ENCODE results near the gene TMEM219. TPM values are rescaled to one million over a fixed set of nuclear protein-coding genes. Genes with fewer than 3 reads are reported as not detected.
A peak's percentile ranks its signal among the peaks of the same experiment; 100 is the strongest.

The TMEM219 gene
- total RNA-seq, 1 experiment from 2014 or later, result 92.1 TPM

DNA sequence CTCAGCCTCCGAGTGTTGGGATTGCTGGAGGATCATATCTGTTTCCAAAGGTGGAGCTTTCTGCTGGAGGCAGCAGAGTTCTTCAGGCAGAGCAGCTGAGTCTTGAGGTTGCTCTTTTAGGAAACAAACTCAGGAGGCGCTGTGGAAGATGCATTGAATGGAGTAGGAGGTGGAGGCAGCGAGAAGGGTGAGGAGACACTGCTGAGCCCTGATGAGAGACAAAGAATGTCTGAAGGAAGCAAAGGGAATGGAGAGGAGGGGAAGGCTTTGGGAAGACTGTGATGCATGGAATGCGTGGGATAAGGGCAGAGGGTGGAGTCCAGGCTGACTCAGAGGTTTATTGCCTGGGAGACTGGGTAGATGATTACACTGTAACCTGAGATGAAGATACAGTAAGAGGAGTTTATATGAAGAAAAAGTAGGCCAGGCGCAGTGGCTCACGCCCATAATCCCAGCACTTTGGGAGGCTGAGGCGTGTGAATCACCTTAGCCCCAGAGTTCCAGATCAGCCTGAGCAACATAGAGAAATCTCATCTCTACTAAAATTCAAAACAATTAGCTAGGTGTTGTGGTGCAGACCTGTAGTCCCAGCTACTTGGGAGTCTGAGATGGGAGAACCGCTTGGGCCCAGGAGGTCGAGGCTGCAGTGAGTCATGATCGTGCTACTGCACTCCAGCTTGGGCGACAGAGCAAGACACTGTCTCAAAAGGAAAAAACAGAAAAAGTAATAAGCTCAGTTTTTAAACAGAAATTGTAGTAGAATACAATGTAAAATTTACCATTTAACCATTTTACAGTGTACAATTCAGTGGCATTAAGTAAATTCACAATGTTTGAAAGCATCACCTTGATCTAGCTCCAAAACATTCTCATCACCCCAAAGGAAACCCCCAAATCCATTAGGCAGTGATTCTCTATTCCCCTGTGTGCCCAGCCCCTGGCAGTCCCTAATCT is 17.8 kb upstream of the TMEM219 start:
- TF ChIP-seq, protein P1, sequence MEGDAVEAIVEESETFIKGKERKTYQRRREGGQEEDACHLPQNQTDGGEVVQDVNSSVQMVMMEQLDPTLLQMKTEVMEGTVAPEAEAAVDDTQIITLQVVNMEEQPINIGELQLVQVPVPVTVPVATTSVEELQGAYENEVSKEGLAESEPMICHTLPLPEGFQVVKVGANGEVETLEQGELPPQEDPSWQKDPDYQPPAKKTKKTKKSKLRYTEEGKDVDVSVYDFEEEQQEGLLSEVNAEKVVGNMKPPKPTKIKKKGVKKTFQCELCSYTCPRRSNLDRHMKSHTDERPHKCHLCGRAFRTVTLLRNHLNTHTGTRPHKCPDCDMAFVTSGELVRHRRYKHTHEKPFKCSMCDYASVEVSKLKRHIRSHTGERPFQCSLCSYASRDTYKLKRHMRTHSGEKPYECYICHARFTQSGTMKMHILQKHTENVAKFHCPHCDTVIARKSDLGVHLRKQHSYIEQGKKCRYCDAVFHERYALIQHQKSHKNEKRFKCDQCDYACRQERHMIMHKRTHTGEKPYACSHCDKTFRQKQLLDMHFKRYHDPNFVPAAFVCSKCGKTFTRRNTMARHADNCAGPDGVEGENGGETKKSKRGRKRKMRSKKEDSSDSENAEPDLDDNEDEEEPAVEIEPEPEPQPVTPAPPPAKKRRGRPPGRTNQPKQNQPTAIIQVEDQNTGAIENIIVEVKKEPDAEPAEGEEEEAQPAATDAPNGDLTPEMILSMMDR (IDR thresholded peaks at IDR 0.05; ENCODE audit: unreplicated experiment), result peak; percentile 33
- Mint-ChIP-seq H3K27me3 (ENCODE audit: unreplicated experiment) (no peaks in the 10 kb centered on the region), H3K36me3 (ENCODE audit: insufficient read depth, unreplicated experiment) (no peaks in the 10 kb centered on the region), H3K9me3 (ENCODE audit: low read depth, unreplicated experiment) (no peaks in the 10 kb centered on the region), H3K27ac (ENCODE audit: unreplicated experiment) (peak overlapping the region; percentile 69), H3K4me1 (ENCODE audit: low read depth, unreplicated experiment) (peaks cover 30% of the 10 kb centered on the region), H3K4me3 (ENCODE audit: low read depth, unreplicated experiment) (peak overlapping the region; percentile 38)
- CTCF ChIA-PET, result interaction anchor here (0.8 to 4.1 kb wide), 10 partner anchors 18 to 136 kb away, joined by 3 to 19 read pairs (median 6); partner anchors contain the start of genes HIRIP3, KCTD13, SEZ6L2 and TAOK2
- BruUV-seq (replicated peaks), result no TSS peak
- DNase-seq, result peak; percentile 82
- intact Hi-C loops (cut with micrococcal nuclease; ENCODE audit: unreplicated experiment), result no loop called here

DNA sequence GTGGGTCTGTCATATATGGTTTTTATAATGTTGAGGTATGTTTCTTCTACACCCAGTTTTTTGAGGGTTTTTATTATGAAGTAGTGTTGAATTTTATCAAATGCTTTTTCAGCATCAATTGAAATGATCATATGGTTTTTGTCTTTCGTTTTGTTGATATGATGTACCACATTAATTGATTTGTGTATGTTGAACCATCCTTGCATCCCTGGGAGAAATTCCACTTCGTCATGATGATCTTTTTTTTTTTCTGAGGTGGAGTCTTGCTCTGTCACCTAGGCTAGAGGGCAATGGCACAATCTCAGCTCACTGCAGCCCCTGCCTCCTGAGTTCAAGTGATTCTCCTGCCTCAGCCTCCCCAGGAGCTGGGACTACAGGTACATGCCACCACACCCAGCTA is 14.0 kb upstream of the TMEM219 start:
- intact Hi-C loops (cut with micrococcal nuclease; ENCODE audit: unreplicated experiment), result no loop called here
- BruUV-seq (replicated peaks), result no TSS peak
- no peak overlapping the region for H3K27ac Mint-ChIP-seq (ENCODE audit: unreplicated experiment)
- TF ChIP-seq, protein P1 (IDR thresholded peaks at IDR 0.05; ENCODE audit: unreplicated experiment), result no peak
- H3K4me1 Mint-ChIP-seq (ENCODE audit: low read depth, unreplicated experiment), result peaks cover 19% of the 10 kb centered on the region
- no peaks in the 10 kb centered on the region for H3K9me3 Mint-ChIP-seq (ENCODE audit: low read depth, unreplicated experiment)
- CTCF ChIA-PET, result interaction anchor here (0.7 to 1.1 kb wide), 2 partner anchors 14 to 24 kb away, joined by 3 read pairs; partner anchors contain the start of gene TMEM219
- H3K27me3 Mint-ChIP-seq (ENCODE audit: unreplicated experiment), result no peaks in the 10 kb centered on the region
- DNase-seq, result no peak
- no peaks in the 10 kb centered on the region for H3K36me3 Mint-ChIP-seq (ENCODE audit: insufficient read depth, unreplicated experiment)
- no peak overlapping the region for H3K4me3 Mint-ChIP-seq (ENCODE audit: low read depth, unreplicated experiment)

DNA sequence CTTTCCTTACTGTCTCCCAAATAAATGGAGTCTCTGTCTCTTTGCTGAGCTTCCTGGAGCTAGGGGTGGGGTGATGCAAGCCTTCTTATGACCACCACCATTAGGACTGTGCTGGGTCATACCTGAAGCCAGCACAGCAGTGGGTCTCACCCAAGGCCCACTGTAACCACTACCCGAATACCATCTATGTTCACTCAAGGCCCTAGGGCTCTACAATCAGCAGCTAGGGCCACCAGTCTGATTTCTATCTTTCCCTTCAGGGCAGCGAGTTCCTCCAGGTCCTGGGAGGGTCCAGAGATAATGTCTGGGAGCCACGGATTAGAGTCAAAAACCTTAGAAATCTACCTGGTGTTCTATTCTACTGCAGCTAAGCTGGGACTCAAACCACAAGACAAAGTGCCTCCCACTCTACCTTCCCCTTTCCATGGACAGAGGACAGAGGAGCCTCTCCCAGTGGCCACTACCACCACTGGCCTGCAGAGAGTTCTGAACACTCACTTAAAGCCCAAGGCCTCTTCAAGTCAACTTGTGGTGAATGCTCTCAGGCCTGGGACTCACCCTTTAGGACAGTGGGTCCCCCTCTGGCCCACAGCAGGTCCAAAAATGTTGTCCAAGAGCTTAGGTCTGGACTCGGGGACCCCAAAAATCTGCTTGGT is 10.9 kb upstream of the TMEM219 start:
- CTCF ChIA-PET, result interaction anchor here (0.8 kb wide), 1 partner anchor 11 kb away, joined by 3 read pairs; the partner anchor contains the start of gene TMEM219
- Mint-ChIP-seq H3K9me3 (ENCODE audit: low read depth, unreplicated experiment) (no peaks in the 10 kb centered on the region), H3K36me3 (ENCODE audit: insufficient read depth, unreplicated experiment) (no peaks in the 10 kb centered on the region), H3K4me1 (ENCODE audit: low read depth, unreplicated experiment) (no peaks in the 10 kb centered on the region), H3K27me3 (ENCODE audit: unreplicated experiment) (no peaks in the 10 kb centered on the region), H3K27ac (ENCODE audit: unreplicated experiment) (no peak overlapping the region), H3K4me3 (ENCODE audit: low read depth, unreplicated experiment) (no peak overlapping the region)
- no peak for DNase-seq
- TF ChIP-seq, protein P1 (IDR thresholded peaks at IDR 0.05; ENCODE audit: unreplicated experiment), result no peak
- BruUV-seq (replicated peaks), result no TSS peak
- intact Hi-C loops (cut with micrococcal nuclease; ENCODE audit: unreplicated experiment), result no loop called here

DNA sequence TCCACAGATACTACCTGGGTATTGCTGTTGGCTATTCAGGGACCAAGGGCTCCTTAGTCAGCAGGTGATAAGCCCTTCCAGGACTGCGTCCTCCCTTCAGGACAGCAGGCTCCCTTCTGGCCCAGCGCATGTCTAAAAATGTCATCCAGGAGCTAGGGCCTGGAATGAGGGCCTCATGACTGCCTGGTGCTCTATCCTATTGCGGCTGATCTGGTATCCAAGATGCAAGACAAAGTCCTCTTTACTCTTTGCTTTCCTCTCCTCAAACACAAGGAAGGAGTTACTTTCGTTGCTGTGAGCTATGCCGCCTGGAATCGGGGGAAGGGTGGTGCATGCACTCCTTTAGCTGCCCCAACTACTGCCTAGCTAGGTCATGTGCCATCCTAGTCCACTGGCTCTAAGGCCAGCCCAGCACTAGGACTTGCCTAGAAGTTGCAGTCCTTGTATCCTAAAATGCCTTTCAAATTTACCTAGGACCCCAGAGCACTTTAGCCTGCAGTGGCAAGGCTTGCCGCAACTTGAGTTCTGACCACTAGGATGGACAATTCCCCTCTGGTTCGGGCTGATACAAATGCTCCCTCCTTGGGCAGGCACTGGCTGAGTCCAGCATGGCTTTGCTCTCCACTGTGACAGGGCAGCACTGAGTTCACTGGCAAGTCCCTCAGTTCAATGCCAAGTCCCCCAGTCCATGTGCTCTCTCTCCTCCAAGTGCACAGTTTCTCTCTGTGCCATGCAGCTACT is 10.1 kb upstream of the TMEM219 start:
- H3K27ac Mint-ChIP-seq (ENCODE audit: unreplicated experiment), result no peak overlapping the region
- no peak overlapping the region for H3K4me3 Mint-ChIP-seq (ENCODE audit: low read depth, unreplicated experiment)
- CTCF ChIA-PET, result no interaction called here
- BruUV-seq (replicated peaks), result no TSS peak
- TF ChIP-seq, protein P1 (IDR thresholded peaks at IDR 0.05; ENCODE audit: unreplicated experiment), result no peak
- no peaks in the 10 kb centered on the region for H3K9me3 Mint-ChIP-seq (ENCODE audit: low read depth, unreplicated experiment)
- intact Hi-C loops (cut with micrococcal nuclease; ENCODE audit: unreplicated experiment), result no loop called here
- H3K27me3 Mint-ChIP-seq (ENCODE audit: unreplicated experiment), result no peaks in the 10 kb centered on the region
- no peaks in the 10 kb centered on the region for H3K4me1 Mint-ChIP-seq (ENCODE audit: low read depth, unreplicated experiment)
- DNase-seq, result no peak
- H3K36me3 Mint-ChIP-seq (ENCODE audit: insufficient read depth, unreplicated experiment), result no peaks in the 10 kb centered on the region
